Measurements from ENCODE around the gene DLGAP1. TPM values are rescaled to one million over a fixed set of nuclear protein-coding genes. Genes with fewer than 3 reads are reported as not detected.

Gene DLGAP1
- total RNA-seq, 1 donor from 2014 or later: 0.36 TPM

DNA sequence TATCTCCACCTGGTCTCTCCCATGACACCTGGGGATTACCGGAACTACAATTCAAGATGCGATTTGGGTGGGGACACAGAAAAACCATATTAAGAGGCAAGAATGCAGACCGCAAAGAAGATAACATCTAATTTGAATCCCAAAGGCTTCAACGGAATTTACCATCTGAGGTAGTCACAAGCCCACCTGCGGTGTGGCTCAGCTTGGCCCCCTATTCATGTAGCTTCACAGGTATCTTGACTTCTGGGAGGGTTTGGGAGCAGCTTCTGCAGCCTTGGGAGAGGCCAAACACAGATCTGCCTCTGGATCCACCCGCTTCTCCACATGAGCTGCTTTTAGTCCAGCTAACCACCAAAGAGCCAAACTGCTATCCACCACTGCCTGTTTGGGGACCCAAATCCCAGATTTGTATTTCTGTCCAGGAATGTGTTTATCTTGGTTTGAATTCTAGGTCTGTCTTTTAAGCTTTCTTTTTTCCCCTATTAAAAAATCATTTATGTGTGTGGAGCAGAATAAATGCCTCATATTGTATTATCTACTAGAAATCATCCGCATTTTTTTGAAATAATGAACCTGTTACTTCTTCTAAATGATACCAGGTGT, 247.6 kb downstream of the DLGAP1 start:
- intact Hi-C loops (cut with micrococcal nuclease): no loop called here
- Mint-ChIP-seq H3K9me3 (peaks cover 14% of the 10 kb centered on the region), H3K4me3 (no peak overlapping the region), H3K27me3 (ENCODE audit: insufficient read depth) (no peaks in the 10 kb centered on the region), H3K4me1 (ENCODE audit: low read depth) (no peaks in the 10 kb centered on the region), H3K36me3 (ENCODE audit: low read depth) (no peaks in the 10 kb centered on the region), H3K27ac (no peak overlapping the region)
- no peak for DNase-seq (ENCODE audit: low spot score)

- intact Hi-C loops (cut with micrococcal nuclease): no loop called here
- Mint-ChIP-seq H3K4me3 (no peak overlapping the region), H3K9me3 (peaks cover 4% of the 10 kb centered on the region), H3K27me3 (ENCODE audit: insufficient read depth) (no peaks in the 10 kb centered on the region), H3K4me1 (ENCODE audit: low read depth) (no peaks in the 10 kb centered on the region), H3K27ac (no peak overlapping the region), H3K36me3 (ENCODE audit: low read depth) (no peaks in the 10 kb centered on the region)
- DNase-seq (ENCODE audit: low spot score): no peak
Measured at GRCh38 chr18:4204438-4204720, 250.7 kb downstream of the DLGAP1 start.

DNA sequence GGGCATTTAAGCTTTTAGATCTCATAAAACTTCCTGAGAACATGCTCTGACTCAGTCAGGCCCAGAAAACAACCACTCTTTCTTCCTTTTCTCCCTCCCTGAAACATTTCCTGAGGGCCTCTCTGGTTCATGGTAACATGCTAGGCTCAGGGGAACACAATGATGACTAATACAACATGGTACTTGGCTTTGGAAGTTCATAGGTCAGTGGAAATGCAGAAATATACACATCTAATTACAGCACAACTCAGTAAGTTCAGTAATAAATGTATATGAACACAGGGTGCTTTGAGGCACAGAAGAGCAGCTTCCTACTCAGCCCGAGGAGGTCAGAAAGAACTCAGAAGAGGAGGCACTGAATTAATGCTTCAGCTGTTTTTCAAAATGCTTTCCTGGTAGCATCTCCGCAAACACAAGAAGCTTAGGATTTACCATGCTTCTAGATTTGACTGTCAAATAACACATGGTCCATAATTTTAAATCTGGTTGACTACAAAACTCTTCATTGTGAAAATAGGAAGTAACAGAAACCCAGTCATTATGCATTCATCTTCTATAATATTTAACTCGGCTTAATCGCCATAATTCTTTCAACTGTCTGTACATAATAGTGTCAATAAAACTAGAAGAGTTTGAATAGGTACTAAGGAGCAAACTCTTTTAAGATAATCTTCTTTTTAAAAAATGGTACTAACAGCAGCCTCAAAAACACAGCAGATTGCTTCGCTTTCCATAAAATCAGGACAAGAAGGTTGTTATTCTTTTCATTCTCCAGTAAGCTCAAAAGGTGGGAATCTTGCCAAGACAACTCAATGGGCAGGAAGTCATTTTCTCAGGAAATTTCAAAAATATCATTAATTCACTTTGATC, 251.3 kb downstream of the DLGAP1 start:
- no peak for DNase-seq (ENCODE audit: low spot score)
- intact Hi-C loops (cut with micrococcal nuclease): no loop called here
- H3K4me3 Mint-ChIP-seq: no peak overlapping the region
- no peak overlapping the region for H3K27ac Mint-ChIP-seq
- H3K27me3 Mint-ChIP-seq (ENCODE audit: insufficient read depth): no peaks in the 10 kb centered on the region
- no peaks in the 10 kb centered on the region for H3K36me3 Mint-ChIP-seq (ENCODE audit: low read depth)
- peaks cover 4% of the 10 kb centered on the region for H3K9me3 Mint-ChIP-seq
- H3K4me1 Mint-ChIP-seq (ENCODE audit: low read depth): no peaks in the 10 kb centered on the region

GRCh38 chr18:4200399-4200798, 254.7 kb downstream of the DLGAP1 start:
- Mint-ChIP-seq H3K27ac (no peak overlapping the region), H3K4me1 (ENCODE audit: low read depth) (no peaks in the 10 kb centered on the region), H3K36me3 (ENCODE audit: low read depth) (no peaks in the 10 kb centered on the region), H3K27me3 (ENCODE audit: insufficient read depth) (no peaks in the 10 kb centered on the region), H3K4me3 (no peak overlapping the region), H3K9me3 (peaks cover 4% of the 10 kb centered on the region)
- intact Hi-C loops (cut with micrococcal nuclease): no loop called here
- no peak for DNase-seq (ENCODE audit: low spot score)

DNA sequence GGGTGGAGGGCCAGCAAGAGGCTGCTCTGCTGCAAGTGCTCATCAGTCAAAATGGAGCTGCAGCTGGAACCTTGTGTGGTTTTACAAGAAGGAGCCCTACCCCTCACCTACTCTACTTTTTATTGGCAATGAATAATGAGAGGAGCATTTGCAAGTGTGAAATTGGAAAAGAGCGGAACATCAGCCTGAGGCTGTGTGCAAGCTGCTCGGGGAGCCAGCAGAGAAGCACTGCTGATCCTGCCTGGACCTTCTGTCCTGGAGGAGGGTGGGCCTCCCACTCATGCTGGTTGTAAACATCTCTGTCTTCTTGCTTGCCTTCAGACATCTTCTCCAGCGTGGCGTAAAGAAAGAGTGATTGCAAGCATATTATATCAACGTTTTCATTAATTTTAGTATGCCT, 256.2 kb downstream of the DLGAP1 start:
- intact Hi-C loops (cut with micrococcal nuclease): no loop called here
- no peak for DNase-seq (ENCODE audit: low spot score)
- H3K27me3 Mint-ChIP-seq (ENCODE audit: insufficient read depth): no peaks in the 10 kb centered on the region
- no peak overlapping the region for H3K4me3 Mint-ChIP-seq
- peaks cover 4% of the 10 kb centered on the region for H3K9me3 Mint-ChIP-seq
- no peak overlapping the region for H3K27ac Mint-ChIP-seq
- H3K36me3 Mint-ChIP-seq (ENCODE audit: low read depth): no peaks in the 10 kb centered on the region
- H3K4me1 Mint-ChIP-seq (ENCODE audit: low read depth): no peaks in the 10 kb centered on the region

DNA sequence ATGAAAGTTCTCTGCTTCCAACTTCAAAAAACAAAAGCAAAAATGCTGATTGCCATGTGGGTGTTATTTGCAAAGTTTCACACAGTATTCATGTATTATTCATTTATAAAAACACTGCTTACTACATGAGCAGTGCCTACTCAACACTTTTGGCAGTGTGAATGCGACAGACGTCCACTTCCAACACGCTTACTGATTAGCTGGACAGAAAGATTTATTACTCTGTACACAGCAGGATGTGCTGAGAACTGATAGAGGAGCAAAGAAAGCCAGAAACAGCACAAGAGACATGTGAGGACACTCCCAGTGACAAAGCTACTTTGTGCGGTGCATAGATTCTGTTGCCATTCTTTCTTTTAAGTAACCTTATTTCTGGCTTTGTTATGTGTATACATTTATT, 258.8 kb downstream of the DLGAP1 start:
- no peak overlapping the region for H3K27ac Mint-ChIP-seq
- H3K27me3 Mint-ChIP-seq (ENCODE audit: insufficient read depth): no peaks in the 10 kb centered on the region
- no peak overlapping the region for H3K4me3 Mint-ChIP-seq
- no peaks in the 10 kb centered on the region for H3K4me1 Mint-ChIP-seq (ENCODE audit: low read depth)
- no peak for DNase-seq (ENCODE audit: low spot score)
- H3K36me3 Mint-ChIP-seq (ENCODE audit: low read depth): no peaks in the 10 kb centered on the region
- intact Hi-C loops (cut with micrococcal nuclease): no loop called here
- H3K9me3 Mint-ChIP-seq: peaks cover 4% of the 10 kb centered on the region

DNA sequence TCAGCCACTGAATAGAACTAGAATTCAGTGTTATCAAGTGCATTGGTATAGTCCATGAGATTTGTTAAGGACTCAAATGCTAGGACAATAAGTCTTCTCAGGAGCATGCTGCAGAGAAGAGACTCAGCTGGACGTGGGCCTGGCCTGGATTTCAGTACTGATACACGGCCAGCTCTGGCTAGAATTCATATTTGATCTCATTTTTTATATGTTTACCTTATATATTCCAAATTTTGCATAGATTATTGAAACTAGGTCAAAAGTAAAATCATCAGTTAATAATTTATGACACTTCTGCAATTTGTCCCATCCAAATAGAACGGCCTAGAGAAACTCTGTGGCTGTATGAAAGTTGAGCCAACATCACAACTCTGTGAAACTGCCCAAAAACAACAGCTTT, 262.0 kb downstream of the DLGAP1 start:
- Mint-ChIP-seq H3K36me3 (ENCODE audit: low read depth) (no peaks in the 10 kb centered on the region), H3K27me3 (ENCODE audit: insufficient read depth) (no peaks in the 10 kb centered on the region), H3K27ac (no peak overlapping the region), H3K4me1 (ENCODE audit: low read depth) (no peaks in the 10 kb centered on the region), H3K4me3 (no peak overlapping the region), H3K9me3 (peaks cover 4% of the 10 kb centered on the region)
- no peak for DNase-seq (ENCODE audit: low spot score)
- intact Hi-C loops (cut with micrococcal nuclease): no loop called here

GRCh38 chr18:4181882-4182568, 273.1 kb downstream of the DLGAP1 start:
- H3K4me3 Mint-ChIP-seq: no peak overlapping the region
- no peaks in the 10 kb centered on the region for H3K27me3 Mint-ChIP-seq (ENCODE audit: insufficient read depth)
- H3K4me1 Mint-ChIP-seq (ENCODE audit: low read depth): no peaks in the 10 kb centered on the region
- intact Hi-C loops (cut with micrococcal nuclease): no loop called here
- no peaks in the 10 kb centered on the region for H3K36me3 Mint-ChIP-seq (ENCODE audit: low read depth)
- no peak for DNase-seq (ENCODE audit: low spot score)
- no peak overlapping the region for H3K27ac Mint-ChIP-seq
- peaks cover 3% of the 10 kb centered on the region for H3K9me3 Mint-ChIP-seq

GRCh38 chr18:4181086-4181485, 274.0 kb downstream of the DLGAP1 start:
- H3K4me1 Mint-ChIP-seq (ENCODE audit: low read depth): no peaks in the 10 kb centered on the region
- H3K27ac Mint-ChIP-seq: no peak overlapping the region
- H3K4me3 Mint-ChIP-seq: no peak overlapping the region
- DNase-seq (ENCODE audit: low spot score): no peak
- no peaks in the 10 kb centered on the region for H3K9me3 Mint-ChIP-seq
- no peaks in the 10 kb centered on the region for H3K27me3 Mint-ChIP-seq (ENCODE audit: insufficient read depth)
- intact Hi-C loops (cut with micrococcal nuclease): no loop called here
- no peaks in the 10 kb centered on the region for H3K36me3 Mint-ChIP-seq (ENCODE audit: low read depth)

GRCh38 chr18:4172196-4173100, 282.7 kb downstream of the DLGAP1 start:
- no peaks in the 10 kb centered on the region for H3K36me3 Mint-ChIP-seq (ENCODE audit: low read depth)
- H3K9me3 Mint-ChIP-seq: no peaks in the 10 kb centered on the region
- no peak overlapping the region for H3K27ac Mint-ChIP-seq
- H3K27me3 Mint-ChIP-seq (ENCODE audit: insufficient read depth): no peaks in the 10 kb centered on the region
- H3K4me3 Mint-ChIP-seq: no peak overlapping the region
- H3K4me1 Mint-ChIP-seq (ENCODE audit: low read depth): no peaks in the 10 kb centered on the region
- intact Hi-C loops (cut with micrococcal nuclease): no loop called here
- no peak for DNase-seq (ENCODE audit: low spot score)

DNA sequence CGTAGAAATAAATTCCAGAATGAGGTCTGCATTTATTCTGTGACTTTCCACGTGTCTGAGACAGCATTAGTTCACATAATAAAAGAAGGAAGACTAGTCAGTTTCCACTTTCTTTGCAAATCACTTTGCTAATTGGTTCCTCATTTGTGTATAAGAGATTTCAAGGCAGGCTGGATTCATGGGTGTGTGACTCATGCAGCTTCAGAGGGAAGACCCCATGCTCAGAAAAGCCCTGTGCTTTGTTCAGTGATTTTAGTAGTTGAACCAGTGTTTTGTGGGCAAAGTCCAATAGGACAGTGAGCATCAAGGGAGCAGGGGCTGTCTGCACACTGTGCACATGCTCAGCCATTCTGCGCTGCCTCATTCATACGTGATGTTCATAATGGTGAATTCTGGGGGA, 297.8 kb downstream of the DLGAP1 start:
- no peaks in the 10 kb centered on the region for H3K36me3 Mint-ChIP-seq (ENCODE audit: low read depth)
- H3K4me3 Mint-ChIP-seq: no peak overlapping the region
- no peaks in the 10 kb centered on the region for H3K27me3 Mint-ChIP-seq (ENCODE audit: insufficient read depth)
- DNase-seq (ENCODE audit: low spot score): no peak
- no peaks in the 10 kb centered on the region for H3K9me3 Mint-ChIP-seq
- no peaks in the 10 kb centered on the region for H3K4me1 Mint-ChIP-seq (ENCODE audit: low read depth)
- H3K27ac Mint-ChIP-seq: no peak overlapping the region
- intact Hi-C loops (cut with micrococcal nuclease): loop anchor here (10.0 kb wide), 1 partner anchor 63 kb away; no protein-coding TSS in a partner anchor

GRCh38 chr18:4146797-4147196, 308.3 kb downstream of the DLGAP1 start:
- Mint-ChIP-seq H3K36me3 (ENCODE audit: low read depth) (no peaks in the 10 kb centered on the region), H3K4me3 (no peak overlapping the region), H3K27me3 (ENCODE audit: insufficient read depth) (peaks cover 4% of the 10 kb centered on the region), H3K27ac (no peak overlapping the region), H3K4me1 (ENCODE audit: low read depth) (no peaks in the 10 kb centered on the region), H3K9me3 (no peaks in the 10 kb centered on the region)
- intact Hi-C loops (cut with micrococcal nuclease): no loop called here
- no peak for DNase-seq (ENCODE audit: low spot score)

Data from activated T-helper 1 cell treated with anti-CD3 and anti-CD28 coated beads, Interleukin-12 subunit alpha, Interleukin-12 subunit beta, Interleukin-2, Interleukin-4 antibody, amounts not matched to agents 30 ng/mL and 10 ng/mL and 1 ng/mL, durations not matched to agents 14 hours and 24 hours and 36 hours (primary cell).